Placental epithelial cell (primary cell): ENCODE results near the gene ATP5IF1. TPM values are rescaled to one million over a fixed set of nuclear protein-coding genes. Genes with fewer than 3 reads are reported as not detected.

ENCODE experiments used
- total RNA-seq: library from RNA; depleted of rRNA; stranded (reverse); fragments of >200 nt; gene quantifications from 2 replicates; pipeline ENCODE4 v1.2.3, GENCODE V29; 2012

The ATP5IF1 gene
- total RNA-seq = 98.9 and 103 TPM in 2 replicates

GRCh38 chr1:28235755-28236655, at the start of gene ATP5IF1:
TSS of gene ATP5IF1 (plus strand) at chr1:28236124. CDS start at chr1:28236184, 60 bp downstream.

GRCh38 chr1:28232558-28233263, 3.2 kb upstream of the ATP5IF1 start, which contains the start of gene DNAJC8:
TSS of gene DNAJC8 (minus strand) at chr1:28233029. CDS start at chr1:28232998, 31 bp downstream.

DNA sequence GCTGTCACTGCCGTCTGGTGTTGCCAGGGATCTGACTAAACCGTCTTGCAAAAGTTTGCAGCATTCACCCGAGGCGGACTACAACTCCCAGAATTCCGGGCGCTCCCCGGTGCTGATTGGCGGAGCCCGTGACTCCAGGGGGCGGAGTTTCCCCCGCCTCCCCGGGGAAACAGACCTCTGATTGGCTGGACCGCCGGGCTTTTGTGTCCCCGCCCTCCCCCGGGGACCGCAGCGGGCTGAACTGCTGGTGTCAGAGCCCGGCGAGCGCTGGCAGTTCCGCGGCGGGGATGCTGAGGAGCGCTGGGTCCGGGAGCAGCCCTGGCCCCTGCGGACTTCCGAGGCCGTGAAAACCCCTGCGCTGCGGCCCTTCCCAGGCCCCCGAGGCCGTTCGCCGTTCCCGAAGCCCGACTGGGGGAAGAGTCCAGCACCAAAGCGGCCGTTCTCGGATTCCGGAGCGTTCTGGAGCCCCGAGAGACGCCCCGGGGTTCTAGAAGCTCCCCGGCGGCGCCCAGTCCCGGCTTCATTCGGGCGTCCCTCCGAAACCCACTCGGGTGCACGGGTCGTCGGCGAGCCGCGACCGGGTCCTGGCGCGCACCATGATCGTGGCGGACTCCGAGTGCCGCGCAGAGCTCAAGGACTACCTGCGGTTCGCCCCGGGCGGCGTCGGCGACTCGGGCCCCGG, 23.5 kb downstream of the ATP5IF1 start, which contains the start of gene SESN2:
TSS of gene SESN2 (plus strand) at position 267 of the 682 bp plus-strand sequence. CDS start at position 597, 330 bp downstream.

Other genes with a start within 250 kb of the ATP5IF1 start
- 16.1 and 20.1 TPM in 2 replicates for gene EYA3, start 147.5 kb upstream of the ATP5IF1 start, total RNA-seq
- not detected in 2 replicates for gene PTAFR, start 59.4 kb upstream of the ATP5IF1 start, total RNA-seq
- gene DNAJC8, start 3.1 kb upstream of the ATP5IF1 start, total RNA-seq = 37.3 and 40.7 TPM in 2 replicates
- 15.7 and 35.9 TPM in 2 replicates for gene SESN2, start 23.4 kb downstream of the ATP5IF1 start, total RNA-seq
- 17.4 and 24.3 TPM in 2 replicates for gene MED18, start 92.9 kb downstream of the ATP5IF1 start, total RNA-seq
- gene PHACTR4, start 133.6 kb downstream of the ATP5IF1 start, total RNA-seq = 12.6 and 14.3 TPM in 2 replicates